HEK293T (cell line): ENCODE measurements around the gene FNDC4.

Experiments used
- BHLHE40 ChIP-seq: fragments of 450-650 bp; IDR thresholded peaks from 2 replicates; pipeline ENCODE4 v1.6.1; 2016; ENCODE audit warnings: mild to moderate bottlenecking, moderate library complexity, borderline replicate concordance
- ELF4 ChIP-seq: fragments of 450-650 bp; IDR thresholded peaks from 2 replicates; pipeline ENCODE4 v1.6.1; 2017; ENCODE audit warnings: antibody characterized with exemption
- FOXA1 ChIP-seq: fragments of 450-650 bp; IDR thresholded peaks from 2 replicates; pipeline ENCODE4 v1.6.1; 2016; ENCODE audit warnings: mild to moderate bottlenecking
- HDGF ChIP-seq: fragments of 450-650 bp; IDR thresholded peaks from 2 replicates; pipeline ENCODE4 v1.6.1; 2017; ENCODE audit warnings: antibody characterized with exemption, borderline replicate concordance
- SUZ12 ChIP-seq: fragments of 450-650 bp; IDR thresholded peaks from 2 replicates; pipeline ENCODE4 v1.6.1; 2016; ENCODE audit warnings: mild to moderate bottlenecking

- TF ChIP-seq BHLHE40 (no peak), SUZ12 (no peak), ELF4 (no peak), FOXA1 (no peak), HDGF (no peak)
These were observed 23.7 kb upstream of the FNDC4 start for GRCh38 chr2:27518782-27519113.
